Spinal cord (tissue), 10 donors: ENCODE data around the gene CDH2. TPM values are rescaled to one million over a fixed set of nuclear protein-coding genes. Genes with fewer than 3 reads are reported as not detected.

ENCODE experiments used
- DNase-seq, 6 donors: peaks; one replicate each; pipeline versions ENCODE4 v3.0.0 to v3.0.0-alpha.2; 2013 to 2015; ENCODE audit warnings: low spot score in 6 of 6, low read depth in 4 of 6
- H3K27ac ChIP-seq: one replicate; pipeline ENCODE4 v1.5.1; 2013; ENCODE audit warnings: low read depth, low read length, control low read depth
- H3K27me3 ChIP-seq: one replicate; pipeline ENCODE4 v1.6.1; 2013; ENCODE audit warnings: low read length; ENCODE audit not compliant: control insufficient read depth, insufficient read depth
- H3K36me3 ChIP-seq: one replicate; pipeline ENCODE4 v1.6.1; 2013; ENCODE audit warnings: low read length; ENCODE audit not compliant: control insufficient read depth, insufficient read depth
- H3K4me1 ChIP-seq: one replicate; pipeline ENCODE4 v1.6.1; 2013; ENCODE audit warnings: low read length; ENCODE audit not compliant: control insufficient read depth, insufficient read depth
- H3K4me3 ChIP-seq: one replicate; pipeline ENCODE4 v1.5.1; 2013; ENCODE audit warnings: low read depth, low read length, control low read depth
- H3K9me3 ChIP-seq: one replicate; pipeline ENCODE4 v1.6.1; 2013; ENCODE audit warnings: low read length; ENCODE audit not compliant: control insufficient read depth, insufficient read depth
- WGBS: methylation state at CpG from one replicate; pipeline ENCODE4 v1.1.5; 2013; ENCODE audit warnings: missing lambda C conversion rate; ENCODE audit not compliant: insufficient coverage; 5-methylcytosine and 5-hydroxymethylcytosine counted together
- polyA plus RNA-seq, 2 donors: library from polyadenylated mRNA; unstranded; fragments of 120-200 nt; gene quantifications; one replicate each; pipeline ENCODE4 v1.2.1, GENCODE V29; 2013; ENCODE audit not compliant: insufficient read length in 2 of 2
- total RNA-seq, 2 donors: library from RNA; depleted of rRNA in 1 of 2; stranded (reverse); fragments of 120-200 nt in 1 of 2; fragments of >200 nt in 1 of 2; gene quantifications; one replicate each; pipeline versions ENCODE4 v1.2.3 to v1.2.4, GENCODE V29; 2013 to 2014
- donor health status: healthy.

The CDH2 gene
- total and polyA plus RNA-seq, 4 donors: 58.9 to 142 (median 107) TPM

GRCh38 chr18:28081516-28081915 lies 95.4 kb downstream of the CDH2 start:
- Histone ChIP-seq H3K27ac (no peak overlapping the region), H3K36me3 (no peaks in the 10 kb centered on the region), H3K27me3 (no peaks in the 10 kb centered on the region), H3K9me3 (no peaks in the 10 kb centered on the region), H3K4me3 (no peak overlapping the region), H3K4me1 (no peaks in the 10 kb centered on the region)
- no CpG with 5 or more reads among the region's 2 CpGs for WGBS
- DNase-seq: no peak

DNA sequence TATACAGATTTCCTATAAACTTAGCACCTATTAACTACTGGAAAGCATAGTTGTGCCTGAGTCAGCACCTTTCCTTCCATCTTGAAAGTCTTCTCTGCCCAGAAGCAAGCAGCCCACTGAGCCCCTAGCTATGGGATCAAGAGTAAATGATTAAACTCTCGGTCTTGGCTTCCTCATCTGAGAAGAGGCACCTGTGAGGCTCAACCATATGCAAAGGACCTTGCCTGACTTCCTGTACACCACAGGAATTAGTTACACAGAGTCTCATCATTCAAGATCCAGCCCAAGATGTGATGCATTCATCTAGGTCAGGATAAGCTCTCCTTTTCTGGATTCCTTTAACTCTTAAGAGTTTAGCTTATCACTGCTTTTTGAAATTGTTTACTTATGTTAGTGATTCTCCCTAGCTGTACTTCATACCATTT lies 96.0 kb downstream of the CDH2 start:
- Histone ChIP-seq H3K9me3 (no peaks in the 10 kb centered on the region), H3K27ac (no peak overlapping the region), H3K27me3 (no peaks in the 10 kb centered on the region), H3K36me3 (no peaks in the 10 kb centered on the region), H3K4me3 (no peak overlapping the region), H3K4me1 (no peaks in the 10 kb centered on the region)
- no peak for DNase-seq
- WGBS: 60% methylated on average over 1 of the region's 1 CpG

DNA sequence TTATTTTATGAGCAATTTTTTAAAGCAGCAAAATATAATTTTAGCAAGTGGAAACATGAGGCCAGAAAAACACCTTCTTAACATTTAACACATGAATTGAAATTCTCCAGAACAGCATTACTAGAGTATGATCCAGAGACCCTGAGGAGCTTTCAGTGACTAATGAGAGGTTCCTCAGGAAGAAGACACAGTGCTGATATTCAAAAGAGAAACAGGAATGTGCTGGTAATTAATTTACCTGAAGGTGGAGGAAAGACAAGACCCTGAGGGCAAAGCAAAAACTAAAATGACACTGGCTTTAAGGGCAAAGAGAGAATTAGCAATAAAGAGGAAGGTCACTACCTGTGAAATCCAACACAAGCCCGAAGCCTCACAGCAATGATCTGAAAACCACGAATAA lies 97.0 kb downstream of the CDH2 start:
- no peak overlapping the region for H3K27ac ChIP-seq
- H3K4me1 ChIP-seq: no peaks in the 10 kb centered on the region
- H3K27me3 ChIP-seq: no peaks in the 10 kb centered on the region
- DNase-seq: no peak
- no peaks in the 10 kb centered on the region for H3K36me3 ChIP-seq
- WGBS: no CpG with 5 or more reads among the region's 2 CpGs
- H3K4me3 ChIP-seq: no peak overlapping the region
- H3K9me3 ChIP-seq: no peaks in the 10 kb centered on the region

GRCh38 chr18:28078849-28079248 lies 98.1 kb downstream of the CDH2 start:
- DNase-seq: no peak
- Histone ChIP-seq H3K4me1 (no peaks in the 10 kb centered on the region), H3K27me3 (no peaks in the 10 kb centered on the region), H3K4me3 (no peak overlapping the region), H3K27ac (no peak overlapping the region), H3K36me3 (no peaks in the 10 kb centered on the region), H3K9me3 (no peaks in the 10 kb centered on the region)
- WGBS: no CpG with 5 or more reads among the region's 2 CpGs

DNA sequence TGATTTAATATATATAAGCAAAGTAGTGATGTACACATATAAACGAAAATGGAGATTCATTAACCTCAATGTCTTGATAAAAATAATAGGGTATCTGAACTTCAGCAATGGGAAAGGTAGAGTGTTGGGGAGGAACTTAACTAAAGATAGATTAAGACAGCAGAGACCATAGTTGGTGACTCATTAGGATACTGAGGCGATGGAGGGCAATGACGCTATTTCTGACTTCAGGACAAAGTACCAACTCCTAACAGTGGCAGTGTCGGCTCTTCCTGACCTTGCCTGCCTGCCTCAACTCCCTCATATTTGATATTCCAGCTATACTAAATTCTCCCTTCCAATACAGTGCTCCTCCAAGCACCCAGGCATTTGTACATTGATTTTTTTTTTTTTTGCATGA lies 98.6 kb downstream of the CDH2 start:
- H3K4me1 ChIP-seq: no peaks in the 10 kb centered on the region
- H3K27me3 ChIP-seq: no peaks in the 10 kb centered on the region
- no peaks in the 10 kb centered on the region for H3K36me3 ChIP-seq
- no peak for DNase-seq
- WGBS: 90% methylated on average over 3 of the region's 4 CpGs
- no peak overlapping the region for H3K4me3 ChIP-seq
- H3K9me3 ChIP-seq: no peaks in the 10 kb centered on the region
- H3K27ac ChIP-seq: no peak overlapping the region

DNA sequence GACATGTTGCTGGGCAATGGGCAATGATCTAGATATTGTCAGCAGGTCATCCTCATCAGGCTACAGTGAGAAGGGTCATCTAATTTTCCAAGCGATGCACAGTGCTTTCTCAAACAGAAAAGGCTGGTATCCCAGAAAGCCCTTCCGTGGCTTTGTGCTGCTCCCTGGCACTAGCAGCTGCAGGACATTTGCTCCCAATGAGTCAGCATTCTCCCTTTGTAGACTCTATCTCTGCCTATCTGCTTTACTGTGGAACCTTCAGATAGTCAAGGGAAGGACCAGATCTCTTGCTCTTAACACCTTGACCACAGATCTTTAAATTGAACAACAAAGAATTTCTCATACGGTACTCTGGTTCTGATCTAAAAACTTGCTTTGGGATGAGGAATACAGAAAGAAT lies 101.4 kb downstream of the CDH2 start:
- no peaks in the 10 kb centered on the region for H3K27me3 ChIP-seq
- H3K4me1 ChIP-seq: no peaks in the 10 kb centered on the region
- no peaks in the 10 kb centered on the region for H3K9me3 ChIP-seq
- no peak for DNase-seq
- WGBS: 58% methylated on average over 2 of the region's 3 CpGs
- no peaks in the 10 kb centered on the region for H3K36me3 ChIP-seq
- H3K4me3 ChIP-seq: no peak overlapping the region
- no peak overlapping the region for H3K27ac ChIP-seq

- no peaks in the 10 kb centered on the region for H3K36me3 ChIP-seq
- no CpG with 5 or more reads among the region's 1 CpG for WGBS
- no peaks in the 10 kb centered on the region for H3K4me1 ChIP-seq
- H3K9me3 ChIP-seq: no peaks in the 10 kb centered on the region
- no peak for DNase-seq
- H3K27ac ChIP-seq: no peak overlapping the region
- H3K27me3 ChIP-seq: no peaks in the 10 kb centered on the region
- no peak overlapping the region for H3K4me3 ChIP-seq
These were observed 102.9 kb downstream of the CDH2 start for GRCh38 chr18:28074076-28074475.

DNA sequence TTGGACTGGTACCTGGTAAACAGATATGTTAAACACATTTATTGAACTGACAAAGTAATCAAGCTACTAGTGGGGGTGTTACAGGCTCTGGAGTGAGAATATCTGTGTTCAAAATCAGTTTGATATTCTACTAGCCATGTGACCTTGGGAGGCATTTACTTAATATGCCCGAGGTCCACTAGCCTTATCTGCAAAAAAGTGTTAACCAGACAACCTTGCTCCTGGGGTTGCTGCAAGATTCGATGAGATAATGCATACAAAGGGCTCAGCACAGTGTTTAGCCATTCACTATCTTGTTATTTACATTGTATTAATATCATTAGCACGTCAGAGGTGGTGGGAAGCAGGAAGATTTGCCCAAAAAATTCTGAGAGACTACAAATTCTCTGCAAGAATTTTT lies 103.3 kb downstream of the CDH2 start:
- no peak overlapping the region for H3K4me3 ChIP-seq
- no peaks in the 10 kb centered on the region for H3K9me3 ChIP-seq
- H3K4me1 ChIP-seq: no peaks in the 10 kb centered on the region
- WGBS: no CpG with 5 or more reads among the region's 3 CpGs
- H3K27ac ChIP-seq: no peak overlapping the region
- DNase-seq: no peak
- H3K36me3 ChIP-seq: no peaks in the 10 kb centered on the region
- no peaks in the 10 kb centered on the region for H3K27me3 ChIP-seq

DNA sequence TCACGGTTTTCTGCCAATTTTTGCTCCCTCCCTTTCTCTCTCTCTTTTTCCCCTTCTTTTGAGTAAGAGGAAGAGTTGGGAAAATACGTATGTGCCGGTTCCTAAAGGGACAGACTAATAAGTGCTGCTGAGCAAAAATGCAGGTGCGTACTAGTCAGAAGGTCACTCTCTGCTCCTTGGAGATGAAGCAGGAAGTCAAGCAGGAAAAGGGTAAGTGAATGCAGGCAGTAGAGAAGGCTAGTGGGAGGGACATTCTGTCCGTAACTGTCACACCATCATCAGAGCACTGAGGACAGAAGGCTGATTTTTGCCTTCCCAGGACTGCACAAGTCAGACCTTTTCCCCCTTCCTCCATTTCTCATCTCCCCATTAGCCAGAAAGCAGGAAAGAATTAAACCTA lies 105.7 kb downstream of the CDH2 start:
- Histone ChIP-seq H3K4me3 (no peak overlapping the region), H3K9me3 (peaks cover 2% of the 10 kb centered on the region), H3K27ac (no peak overlapping the region), H3K27me3 (no peaks in the 10 kb centered on the region), H3K4me1 (no peaks in the 10 kb centered on the region), H3K36me3 (no peaks in the 10 kb centered on the region)
- 40% methylated on average over 1 of the region's 5 CpGs for WGBS
- no peak for DNase-seq

DNA sequence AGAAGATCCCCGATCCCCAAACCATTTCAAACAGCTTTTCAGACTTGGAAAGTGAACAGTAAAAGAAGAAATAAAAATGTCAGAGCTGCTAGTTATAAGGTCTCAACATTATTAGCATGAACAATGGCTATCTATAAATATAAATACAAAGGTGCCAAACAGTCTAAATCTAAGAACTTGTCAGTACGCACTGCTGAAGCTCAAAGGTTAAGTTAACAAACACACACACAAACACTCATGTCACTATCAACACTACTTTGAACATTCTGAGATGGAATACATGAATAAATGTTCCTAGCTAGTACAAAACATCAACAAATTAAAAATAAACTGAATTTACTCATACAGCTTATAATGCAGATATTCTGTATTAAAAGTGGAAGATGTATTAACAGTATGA lies 108.7 kb downstream of the CDH2 start:
- H3K27ac ChIP-seq: no peak overlapping the region
- DNase-seq: no peak
- no peak overlapping the region for H3K4me3 ChIP-seq
- no peaks in the 10 kb centered on the region for H3K36me3 ChIP-seq
- peaks cover 3% of the 10 kb centered on the region for H3K4me1 ChIP-seq
- H3K9me3 ChIP-seq: peaks cover 2% of the 10 kb centered on the region
- no peaks in the 10 kb centered on the region for H3K27me3 ChIP-seq
- no CpG with 5 or more reads among the region's 2 CpGs for WGBS
